HepG2 (cell line): Measurements from ENCODE around the gene WWP2. TPM values are rescaled to one million over a fixed set of nuclear protein-coding genes. Genes with fewer than 3 reads are reported as not detected.

ENCODE experiments used
- FUBP1 ChIP-seq: sonication (generic); formaldehyde crosslinking; IDR thresholded peaks from 2 replicates; pipeline ENCODE4 v1.5.1; 2020; ENCODE audit warnings: missing genetic modification reagents, mild to moderate bottlenecking, borderline replicate concordance
- KLF9 ChIP-seq: IDR thresholded peaks from 2 replicates; pipeline ENCODE4 v1.6.1; 2016; ENCODE audit warnings: low read depth
- SKI ChIP-seq: fragments of 450-650 bp; IDR thresholded peaks from one replicate; pipeline ENCODE4 v1.6.1; 2018; ENCODE audit warnings: mild to moderate bottlenecking; ENCODE audit not compliant: partially characterized antibody
- TEAD3 ChIP-seq: optimal IDR thresholded peaks from 2 replicates; pipeline ENCODE3; 2016; ENCODE audit warnings: borderline replicate concordance
- THAP7 ChIP-seq: sonication (generic); formaldehyde crosslinking; IDR thresholded peaks from 2 replicates; pipeline ENCODE4 v1.8.1; 2023; ENCODE audit warnings: mild to moderate bottlenecking, missing genetic modification reagents
- ZBTB37 ChIP-seq: sonication (generic); formaldehyde crosslinking; IDR thresholded peaks from 2 replicates; pipeline ENCODE4 v1.4.0; 2020; ENCODE audit warnings: mild to moderate bottlenecking, missing genetic modification reagents
- ZC3H4 ChIP-seq: sonication (generic); formaldehyde crosslinking; IDR thresholded peaks from 2 replicates; pipeline ENCODE4 v1.4.0; 2020; ENCODE audit warnings: missing genetic modification reagents, borderline replicate concordance
- ZKSCAN1 ChIP-seq: fragments of 150-350 bp; IDR thresholded peaks from 2 replicates; pipeline ENCODE4 v1.6.1; 2014; ENCODE audit warnings: low read length
- ZMYM2 ChIP-seq: sonication (generic); formaldehyde crosslinking; IDR thresholded peaks from 2 replicates; pipeline ENCODE4 v1.8.0; 2022; ENCODE audit warnings: mild to moderate bottlenecking, missing genetic modification reagents
- ZNF430 ChIP-seq: sonication (generic); formaldehyde crosslinking; IDR thresholded peaks from 2 replicates; pipeline ENCODE4 v1.9.0; 2021; ENCODE audit warnings: mild to moderate bottlenecking, missing genetic modification reagents
- ZNF44 ChIP-seq: sonication (generic); formaldehyde crosslinking; IDR thresholded peaks from 2 replicates; pipeline ENCODE4 v1.5.1; 2020; ENCODE audit warnings: mild to moderate bottlenecking, missing genetic modification reagents
- ZNF496 ChIP-seq: sonication (generic); formaldehyde crosslinking; IDR thresholded peaks from 2 replicates; pipeline ENCODE4 v1.8.1; 2023; ENCODE audit warnings: mild to moderate bottlenecking, moderate library complexity, missing genetic modification reagents; ENCODE audit not compliant: insufficient replicate concordance
- ZNF7 ChIP-seq: IDR thresholded peaks from 2 replicates; pipeline ENCODE4 v1.6.1; 2016; ENCODE audit warnings: missing biosample characterization, missing genetic modification reagents
- ZNF746 ChIP-seq: sonication (generic); formaldehyde crosslinking; IDR thresholded peaks from 2 replicates; pipeline ENCODE4 v1.8.0; 2022; ENCODE audit warnings: mild to moderate bottlenecking, missing genetic modification reagents
- ZNF772 ChIP-seq: sonication (generic); formaldehyde crosslinking; IDR thresholded peaks from 2 replicates; pipeline ENCODE4 v1.5.0; 2020; ENCODE audit warnings: mild to moderate bottlenecking, missing genetic modification reagents
- polyA plus RNA-seq, 8 experiments: library from polyadenylated mRNA; depleted of rRNA in 3 of 8; stranded (reverse) in 7 of 8; unstranded in 1 of 8; fragments of >200 nt; fragmentation: Illumina TruSeq in 4 of 8; extraction: Trizol in 4 of 8; gene quantifications; 2 replicates each; pipeline versions ENCODE4 v1.2.1 to v1.2.3, GENCODE V29; 2011 to 2016; ENCODE audit warnings: low read depth in 4 of 8, missing spikeins in 1 of 8, mixed read lengths in 1 of 8; ENCODE audit not compliant: insufficient read depth in 1 of 8
- total RNA-seq, 5 experiments: library from RNA; depleted of rRNA; stranded (reverse); fragments of >200 nt; fragmentation: Illumina TruSeq; extraction: Trizol; gene quantifications; 2 replicates each; pipeline ENCODE4 v1.2.3, GENCODE V29; 2016; ENCODE audit warnings: low read depth in 1 of 5

WWP2 gene
- total and polyA plus RNA-seq, 2 of the 13 experiments (the other 11 are each of a cell fraction or from before 2014, with no cell fraction given) = 11.4 to 28.2 TPM

GRCh38 chr16:69860233-69861231 lies 98.4 kb downstream of the WWP2 start (continued):
- no peak for TF ChIP-seq ZBTB37
- TF ChIP-seq ZC3H4 (CRISPR knock-in tag) = no peak
- TF ChIP-seq ZNF7 (CRISPR knock-in tag) = no peak
- no peak for TF ChIP-seq ZNF44
- no peak for TF ChIP-seq ZNF746
- no peak for TF ChIP-seq KLF9 (CRISPR knock-in tag)
- peak; percentile 50 for TF ChIP-seq TEAD3 (CRISPR knock-in tag)
- peak; percentile 54; the same call in 1 of the 2 replicates for TF ChIP-seq ZMYM2 (CRISPR knock-in tag)
- TF ChIP-seq THAP7 (CRISPR knock-in tag) = no peak
- no peak for TF ChIP-seq ZNF772
- no peak for TF ChIP-seq SKI
- TF ChIP-seq ZNF496 = no peak
- no peak for TF ChIP-seq ZNF430 (CRISPR knock-in tag)
- peak; percentile 94 for TF ChIP-seq ZKSCAN1
- no peak for TF ChIP-seq FUBP1 (CRISPR knock-in tag)
